Hepatocyte (in vitro differentiated cells): ENCODE results near the gene PTTG1IP.

ENCODE experiments used
- EZH2 ChIP-seq: fragments of 200-600 bp; sonication (generic); IDR thresholded peaks from 2 replicates; pipeline ENCODE4 v1.6.1; 2016; ENCODE audit warnings: antibody characterized with exemption, mild to moderate bottlenecking, borderline replicate concordance
- EZH2phosphoT487 ChIP-seq: fragments of 200-600 bp; sonication (generic); IDR thresholded peaks from one replicate; pipeline ENCODE4 v1.6.1; 2018; ENCODE audit warnings: antibody characterized with exemption, mild to moderate bottlenecking, low read depth, moderate library complexity; ENCODE audit not compliant: unreplicated experiment, severe bottlenecking

- TF ChIP-seq EZH2phosphoT487: no peak
- TF ChIP-seq EZH2: no peak
Observed at GRCh38 chr21:44810779-44811178, 62.7 kb downstream of the PTTG1IP start.
